Spleen (tissue), 7 donors: Measurements from ENCODE around the gene AMPD1.

Experiments
- CTCF ChIP-seq, 11 experiments: fragments of 200-600 bp in 7 of 11; fragments of 450-650 bp in 4 of 11; sonication (generic) in 4 of 11; IDR thresholded peaks in 8 of 11; conservative IDR thresholded peaks in 3 of 11; 1 replicate in 7 of 11; 2 replicates in 4 of 11; pipeline versions ENCODE4 v1.4.0 to v1.8.0; 2016 to 2021; ENCODE audit warnings: antibody characterized with exemption in 11 of 11, inconsistent platforms in 4 of 11, mild to moderate bottlenecking in 1 of 11
- POLR2AphosphoS5 ChIP-seq, 3 donors: sonication (generic); formaldehyde crosslinking; IDR thresholded peaks; one replicate each; pipeline ENCODE4 v1.5.1; 2017; ENCODE audit warnings: antibody characterized with exemption in 3 of 3
- donor health status: DM: no; HTN: no; CAD: no; lungs with moderate emphysema.
- donor health status: DM: no; HTN: no; CAD: no.
- donor health status: DM: no; HTN: no; CAD: no.

GRCh38 chr1:114716304-114717170 lies 21.2 kb upstream of the AMPD1 start, which contains the start of gene NRAS:
- TF ChIP-seq POLR2AphosphoS5 (IDR thresholded peaks at IDR 0.05) = peak; percentile 93 to 97 (median 94)
- TF ChIP-seq CTCF (IDR thresholded peaks at IDR 0.05 in 8 of 11, conservative IDR thresholded peaks at IDR 0.05 in 3 of 11) = peak in 1 of 11 experiments; percentile 15
